Measurements from ENCODE around the gene ARHGDIA. TPM values are rescaled to one million over a fixed set of nuclear protein-coding genes. Genes with fewer than 3 reads are reported as not detected.

Gene ARHGDIA
- total RNA-seq, 2 experiments from 2014 or later = 265 to 715 TPM

DNA sequence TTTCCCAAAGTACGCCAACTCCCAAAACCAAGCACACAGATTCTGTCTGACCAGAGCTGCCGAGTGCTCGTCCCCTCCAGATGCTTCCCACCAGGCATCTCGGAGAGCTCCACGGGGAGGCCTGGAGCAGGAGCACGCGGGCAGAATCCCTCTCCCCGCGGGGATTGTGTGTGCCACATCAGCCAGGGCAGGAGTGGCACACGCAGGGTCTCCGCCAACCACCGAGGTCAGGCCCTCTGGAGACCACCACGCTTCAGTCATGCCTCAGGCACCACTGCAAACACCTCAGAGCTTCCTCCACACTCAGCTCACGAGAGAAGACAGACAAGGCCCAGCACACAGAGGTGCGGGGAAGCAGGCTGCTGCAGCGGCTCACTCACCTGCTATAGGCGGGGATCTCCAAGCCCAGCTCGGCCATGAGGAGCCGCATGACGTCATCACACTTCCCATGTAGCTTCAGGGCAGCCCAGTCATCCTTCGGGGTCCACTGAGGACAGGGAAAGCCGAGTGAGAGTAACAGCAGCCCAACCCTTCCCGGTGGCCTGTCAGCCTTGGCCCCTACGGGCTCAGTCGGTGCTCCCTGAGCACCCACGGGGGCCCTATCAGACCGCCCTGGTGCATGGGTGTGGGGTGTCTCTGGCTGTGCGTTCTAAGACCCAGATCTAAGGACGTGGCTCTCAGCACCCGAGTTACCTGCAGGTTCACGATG, 42.4 kb upstream of the ARHGDIA start:
- TF ChIP-seq, protein P1, sequence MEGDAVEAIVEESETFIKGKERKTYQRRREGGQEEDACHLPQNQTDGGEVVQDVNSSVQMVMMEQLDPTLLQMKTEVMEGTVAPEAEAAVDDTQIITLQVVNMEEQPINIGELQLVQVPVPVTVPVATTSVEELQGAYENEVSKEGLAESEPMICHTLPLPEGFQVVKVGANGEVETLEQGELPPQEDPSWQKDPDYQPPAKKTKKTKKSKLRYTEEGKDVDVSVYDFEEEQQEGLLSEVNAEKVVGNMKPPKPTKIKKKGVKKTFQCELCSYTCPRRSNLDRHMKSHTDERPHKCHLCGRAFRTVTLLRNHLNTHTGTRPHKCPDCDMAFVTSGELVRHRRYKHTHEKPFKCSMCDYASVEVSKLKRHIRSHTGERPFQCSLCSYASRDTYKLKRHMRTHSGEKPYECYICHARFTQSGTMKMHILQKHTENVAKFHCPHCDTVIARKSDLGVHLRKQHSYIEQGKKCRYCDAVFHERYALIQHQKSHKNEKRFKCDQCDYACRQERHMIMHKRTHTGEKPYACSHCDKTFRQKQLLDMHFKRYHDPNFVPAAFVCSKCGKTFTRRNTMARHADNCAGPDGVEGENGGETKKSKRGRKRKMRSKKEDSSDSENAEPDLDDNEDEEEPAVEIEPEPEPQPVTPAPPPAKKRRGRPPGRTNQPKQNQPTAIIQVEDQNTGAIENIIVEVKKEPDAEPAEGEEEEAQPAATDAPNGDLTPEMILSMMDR (conservative IDR thresholded peaks at IDR 0.05; ENCODE audit: low read length) = no peak
- Histone ChIP-seq H4K20me1 (ENCODE audit: insufficient read depth, low read length) (peaks cover 8% of the 10 kb centered on the region), H2AFZ (ENCODE audit: low read length) (no peak overlapping the region), H3K27ac (ENCODE audit: low read depth, low read length, poor library complexity, severe bottlenecking) (no peak overlapping the region), H3K4me1 (ENCODE audit: insufficient read depth, low read length, poor library complexity, severe bottlenecking) (peaks cover 28% of the 10 kb centered on the region), H3K9me2 (ENCODE audit: insufficient read depth, low read length) (no peaks in the 10 kb centered on the region), H3K36me3 (ENCODE audit: insufficient read depth, low read length) (peaks cover 55% of the 10 kb centered on the region), H3K9me3 (ENCODE audit: low read length) (no peaks in the 10 kb centered on the region), H3K4me3 (ENCODE audit: low read depth, low read length, poor library complexity, severe bottlenecking) (no peak overlapping the region), H3K4me2 (ENCODE audit: low read length) (no peak overlapping the region), H3K79me2 (ENCODE audit: insufficient read depth, low read depth, low read length) (peaks cover 18% of the 10 kb centered on the region)
- intact Hi-C loops (cut with micrococcal nuclease; ENCODE audit: unreplicated experiment) = no loop called here
- no TSS peak for BruUV-seq (replicated peaks)
- CTCF ChIA-PET (ENCODE audit: unreplicated experiment) = no interaction called here
- POLR2A ChIA-PET = interaction anchor here (0.6 to 0.9 kb wide), 2 partner anchors 43 to 198 kb away, joined by 4 to 6 read pairs; partner anchors contain the start of gene ARHGDIA
- no peak for DNase-seq (ENCODE audit: low spot score)

DNA sequence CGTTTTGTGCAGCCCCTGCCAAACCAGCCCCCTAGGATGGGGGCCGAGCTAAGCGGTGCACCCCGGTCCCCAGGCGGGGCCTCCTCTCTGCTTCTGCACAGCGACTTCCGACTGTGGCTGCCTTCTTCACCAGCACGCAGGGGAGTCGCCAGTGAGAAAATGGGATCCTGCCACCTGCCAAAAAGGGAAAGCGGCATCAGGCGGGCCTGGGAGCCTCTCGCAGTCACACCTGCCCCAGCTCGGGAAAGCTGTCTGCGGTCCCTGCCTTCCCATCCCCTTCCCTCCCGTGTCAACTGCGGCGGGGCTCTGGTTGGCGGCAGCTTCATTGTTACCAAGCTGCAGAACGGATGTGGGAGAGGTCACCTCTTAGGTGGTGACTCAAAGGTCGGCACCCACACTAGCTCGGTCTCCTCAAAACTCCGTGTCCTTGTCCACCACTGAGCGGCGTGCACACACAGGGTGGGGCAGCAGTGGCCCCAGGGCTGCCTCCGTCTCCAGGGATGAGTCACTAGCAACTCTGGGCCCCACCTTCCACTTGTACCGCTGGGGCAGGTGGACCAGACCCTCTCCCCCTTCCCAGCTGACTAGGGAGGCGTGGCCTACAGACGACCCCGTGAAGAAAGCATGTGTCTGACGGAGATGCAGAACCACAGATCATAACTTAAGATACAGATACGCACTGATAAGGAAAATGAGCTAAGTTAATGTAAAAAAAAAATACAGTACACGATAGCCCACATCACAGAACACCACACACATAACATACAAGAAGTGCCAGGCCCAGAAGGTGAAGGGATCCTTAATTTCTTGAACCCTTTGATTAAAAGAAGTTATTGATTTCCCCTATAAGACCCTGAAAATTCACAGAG, 41.5 kb upstream of the ARHGDIA start:
- POLR2A ChIA-PET = interaction anchor here (0.9 kb wide), 1 partner anchor 42 kb away, joined by 4 read pairs; the partner anchor contains the start of gene ARHGDIA

More for the DNA sequence above, 41.5 kb upstream of the ARHGDIA start:
- Histone ChIP-seq H3K27ac (ENCODE audit: low read depth, low read length, poor library complexity, severe bottlenecking) (no peak overlapping the region), H3K9me3 (ENCODE audit: low read length) (no peaks in the 10 kb centered on the region), H3K9me2 (ENCODE audit: insufficient read depth, low read length) (no peaks in the 10 kb centered on the region), H3K4me2 (ENCODE audit: low read length) (no peak overlapping the region), H3K4me3 (ENCODE audit: low read depth, low read length, poor library complexity, severe bottlenecking) (no peak overlapping the region), H2AFZ (ENCODE audit: low read length) (no peak overlapping the region), H3K36me3 (ENCODE audit: insufficient read depth, low read length) (peaks cover 63% of the 10 kb centered on the region), H4K20me1 (ENCODE audit: insufficient read depth, low read length) (peaks cover 8% of the 10 kb centered on the region), H3K4me1 (ENCODE audit: insufficient read depth, low read length, poor library complexity, severe bottlenecking) (peaks cover 23% of the 10 kb centered on the region), H3K79me2 (ENCODE audit: insufficient read depth, low read depth, low read length) (peaks cover 17% of the 10 kb centered on the region)
- intact Hi-C loops (cut with micrococcal nuclease; ENCODE audit: unreplicated experiment) = no loop called here
- DNase-seq (ENCODE audit: low spot score) = no peak
- no peak for TF ChIP-seq EZH2phosphoT487 (IDR thresholded peaks at IDR 0.05; ENCODE audit: borderline replicate concordance, low read depth, low read length)
- TF ChIP-seq, protein P1 (conservative IDR thresholded peaks at IDR 0.05; ENCODE audit: low read length) = no peak
- BruUV-seq (replicated peaks) = no TSS peak
- CTCF ChIA-PET (ENCODE audit: unreplicated experiment) = no interaction called here
